G401 (cell line): ENCODE data around the gene LRGUK. TPM values are rescaled to one million over a fixed set of nuclear protein-coding genes. Genes with fewer than 3 reads are reported as not detected.
A peak's percentile ranks its signal among the peaks of the same experiment; 100 is the strongest.
"Not testable (repeated sequence)": the region's sequence is repeated elsewhere in the genome, so short reads cannot be mapped to it uniquely, and the experiment has no call there.

ENCODE experiments used
- DNase-seq: peaks from one replicate; pipeline ENCODE4 v3.0.0-alpha.2; 2015; ENCODE audit warnings: low spot score
- in situ Hi-C: cut with HindIII; loops from 2 replicates; pipeline ENCODE4 v1.10.0; 2016; ENCODE audit warnings: low sequenced_read_pairs, mixed read lengths
- total RNA-seq: library from RNA; depleted of rRNA; stranded (reverse); fragments of >200 nt; shearing (Covaris generic); gene quantifications from 2 replicates; pipeline ENCODE4 v1.2.3, GENCODE V29; 2014; rRNA removed

Gene LRGUK, protein sequence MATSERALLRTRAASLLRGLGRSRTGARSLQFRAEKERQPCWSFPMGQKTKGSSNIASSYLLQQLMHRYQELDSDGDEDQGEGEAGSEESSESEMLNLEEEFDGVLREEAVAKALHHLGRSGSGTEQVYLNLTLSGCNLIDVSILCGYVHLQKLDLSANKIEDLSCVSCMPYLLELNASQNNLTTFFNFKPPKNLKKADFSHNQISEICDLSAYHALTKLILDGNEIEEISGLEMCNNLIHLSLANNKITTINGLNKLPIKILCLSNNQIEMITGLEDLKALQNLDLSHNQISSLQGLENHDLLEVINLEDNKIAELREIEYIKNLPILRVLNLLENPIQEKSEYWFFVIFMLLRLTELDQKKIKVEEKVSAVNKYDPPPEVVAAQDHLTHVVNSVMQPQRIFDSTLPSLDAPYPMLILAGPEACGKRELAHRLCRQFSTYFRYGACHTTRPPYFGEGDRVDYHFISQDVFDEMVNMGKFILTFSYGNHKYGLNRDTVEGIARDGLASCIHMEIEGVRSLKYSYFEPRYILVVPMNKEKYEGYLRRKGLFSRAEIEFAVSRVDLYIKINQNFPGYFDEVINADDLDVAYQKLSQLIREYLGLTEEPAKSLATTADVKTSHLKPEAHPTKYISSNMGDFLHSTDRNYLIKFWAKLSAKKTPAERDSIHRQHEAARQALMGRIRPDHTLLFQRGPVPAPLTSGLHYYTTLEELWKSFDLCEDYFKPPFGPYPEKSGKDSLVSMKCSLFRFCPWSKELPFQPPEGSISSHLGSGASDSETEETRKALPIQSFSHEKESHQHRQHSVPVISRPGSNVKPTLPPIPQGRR
- total RNA-seq, result 0.43 TPM in 1 of 2 replicates, not detected in the other

DNA sequence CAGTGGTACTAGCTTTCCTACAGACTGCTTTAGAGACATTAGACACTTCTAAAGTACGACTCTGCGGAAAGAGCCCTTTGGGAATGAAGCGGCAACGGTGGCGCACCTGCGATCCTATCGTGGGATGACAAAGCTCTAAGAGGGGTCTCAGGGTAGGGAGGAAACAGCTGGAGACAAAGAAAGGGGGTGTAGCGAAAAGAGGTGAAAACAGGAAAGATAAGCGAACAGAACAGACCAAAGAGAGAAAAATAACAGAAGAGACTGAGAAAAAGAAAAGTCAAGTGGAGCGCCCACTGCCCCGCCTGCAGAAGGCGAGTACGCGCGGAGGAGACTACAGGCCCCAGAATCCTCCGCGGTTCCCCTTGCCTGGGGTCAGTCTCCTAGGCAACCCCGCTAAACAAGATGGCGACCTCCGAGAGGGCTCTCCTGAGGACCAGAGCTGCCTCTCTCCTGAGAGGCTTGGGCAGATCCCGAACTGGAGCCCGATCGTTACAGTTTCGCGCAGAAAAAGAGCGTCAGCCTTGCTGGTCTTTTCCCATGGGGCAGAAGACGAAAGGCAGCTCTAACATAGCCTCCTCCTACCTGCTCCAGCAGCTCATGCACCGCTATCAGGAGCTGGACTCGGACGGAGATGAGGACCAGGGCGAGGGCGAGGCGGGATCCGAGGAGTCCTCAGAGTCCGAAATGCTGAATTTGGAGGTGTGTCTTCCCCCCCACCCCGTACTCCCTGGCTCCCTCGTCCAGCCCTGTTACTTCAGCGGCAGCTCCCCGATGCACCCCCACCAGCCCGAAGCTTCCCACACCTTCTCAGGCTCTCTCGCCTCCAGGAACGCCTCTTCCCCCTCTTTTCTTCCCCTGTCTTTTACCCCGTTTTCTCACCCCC is at the start of gene LRGUK:
TSS of gene LRGUK (plus strand) at position 375 of the 883 bp plus-strand sequence. CDS start at position 403, 28 bp downstream.
- peak; percentile 87 for DNase-seq
- in situ Hi-C loops, result no loop called here

DNA sequence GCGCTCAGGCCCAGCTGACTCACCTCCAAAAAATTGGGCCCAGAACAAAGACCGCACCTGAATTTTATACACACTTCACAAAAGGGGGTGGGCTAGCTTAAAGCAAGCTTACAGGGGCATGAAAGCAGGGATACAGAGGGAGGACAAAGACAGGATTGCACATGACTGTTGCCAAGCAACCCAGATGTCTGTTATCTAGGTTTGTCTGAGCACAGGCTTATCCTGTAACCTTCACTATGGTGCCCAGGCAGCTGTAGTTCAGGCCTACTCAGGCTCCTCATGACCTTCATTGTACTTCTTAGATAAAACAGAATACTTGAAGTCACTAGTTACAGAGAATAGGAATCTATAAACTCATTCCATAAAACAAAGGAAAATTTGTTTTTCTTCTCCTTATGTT is 49.6 kb upstream of the LRGUK start:
- in situ Hi-C loops, result not testable (repeated sequence)

GRCh38 chr7:134078991-134079390 is 48.1 kb upstream of the LRGUK start:
- DNase-seq, result no peak
- in situ Hi-C loops, result no loop called here

More for the DNA sequence above, 49.6 kb upstream of the LRGUK start:
- not testable (repeated sequence) for DNase-seq

- in situ Hi-C loops, result no loop called here
These were observed 45.4 kb upstream of the LRGUK start for GRCh38 chr7:134081695-134082094.

DNA sequence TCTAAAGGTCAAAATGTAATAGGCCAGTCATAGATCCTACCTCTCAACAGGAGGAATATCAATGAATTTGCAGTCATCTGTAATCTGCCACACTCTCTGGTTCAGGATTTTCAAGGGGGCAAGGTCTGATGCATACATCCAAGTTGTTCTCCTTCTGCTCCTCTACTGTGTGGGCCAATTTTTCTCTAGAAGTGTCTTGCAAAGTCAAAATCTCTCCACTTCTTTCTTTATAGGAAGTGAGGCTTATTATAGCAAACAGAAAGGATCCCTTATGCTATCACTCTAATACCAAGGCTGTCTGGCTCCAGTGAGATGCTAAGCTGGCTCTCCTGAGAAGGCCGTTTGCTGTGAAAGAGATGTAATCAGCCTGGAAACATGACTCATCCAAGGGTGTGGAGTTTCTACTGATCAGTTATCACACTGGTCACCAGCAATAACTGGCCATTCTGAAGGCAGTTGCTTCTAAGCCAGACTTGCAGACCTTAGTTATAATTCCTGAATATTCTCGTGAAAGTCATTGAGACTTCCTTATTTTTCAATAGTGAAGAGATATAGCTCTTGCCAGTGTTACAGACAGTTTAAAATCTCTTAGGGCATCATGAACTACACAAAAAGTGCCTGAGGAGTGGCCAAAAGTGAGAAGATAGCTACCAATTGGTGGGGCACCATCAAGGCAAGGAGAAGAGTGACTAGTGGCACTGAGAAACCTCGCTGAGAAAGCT is 43.2 kb upstream of the LRGUK start:
- no peak for DNase-seq

More at GRCh38 chr7:134081695-134082094, 45.4 kb upstream of the LRGUK start:
- no peak for DNase-seq

GRCh38 chr7:134084488-134085144 is 42.5 kb upstream of the LRGUK start:
- in situ Hi-C loops, result no loop called here
- no peak for DNase-seq

More for the DNA sequence above, 43.2 kb upstream of the LRGUK start:
- in situ Hi-C loops, result no loop called here

DNA sequence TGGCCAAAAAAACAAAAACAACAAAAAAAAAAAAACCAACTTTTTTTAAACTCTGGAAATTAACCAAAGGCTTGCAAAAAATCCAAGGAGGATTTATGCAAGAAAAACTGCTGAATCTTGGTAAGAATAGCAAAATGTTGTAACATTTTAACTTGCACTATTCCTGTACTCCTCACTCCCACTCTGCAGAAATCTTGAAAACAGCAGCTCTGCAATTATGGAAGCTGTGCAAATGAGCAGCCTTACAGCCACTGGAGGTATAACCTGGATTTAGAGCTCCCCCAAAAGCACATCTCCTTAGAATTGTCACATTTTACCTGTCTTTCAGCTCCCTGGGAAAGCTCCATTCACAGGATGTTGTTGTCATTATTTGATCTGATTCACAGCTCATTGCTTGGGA is 41.8 kb upstream of the LRGUK start:
- in situ Hi-C loops, result no loop called here

GRCh38 chr7:134086998-134087735 is 40.0 kb upstream of the LRGUK start:
- DNase-seq, result no peak
- in situ Hi-C loops, result no loop called here

More for the DNA sequence above, 41.8 kb upstream of the LRGUK start:
- no peak for DNase-seq

DNA sequence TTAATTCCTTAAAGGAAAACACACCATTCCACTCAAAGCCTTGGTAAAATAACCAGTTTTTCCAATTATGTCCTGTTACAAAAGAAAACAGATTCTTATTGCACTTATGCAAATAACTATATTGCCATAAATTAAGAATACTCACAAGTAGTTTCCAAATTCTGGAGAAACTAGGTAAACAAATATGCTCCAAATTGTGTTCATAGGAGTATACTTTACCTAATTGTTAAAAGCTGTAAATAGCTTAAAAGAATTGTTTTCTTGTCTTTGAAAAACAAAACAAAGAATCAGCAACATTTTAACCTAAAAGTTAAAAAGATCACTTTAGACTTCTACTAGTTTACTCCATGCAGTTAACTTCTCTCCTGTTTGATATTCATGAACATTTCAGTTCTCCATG is 38.9 kb upstream of the LRGUK start:
- DNase-seq, result no peak
- in situ Hi-C loops, result no loop called here

DNA sequence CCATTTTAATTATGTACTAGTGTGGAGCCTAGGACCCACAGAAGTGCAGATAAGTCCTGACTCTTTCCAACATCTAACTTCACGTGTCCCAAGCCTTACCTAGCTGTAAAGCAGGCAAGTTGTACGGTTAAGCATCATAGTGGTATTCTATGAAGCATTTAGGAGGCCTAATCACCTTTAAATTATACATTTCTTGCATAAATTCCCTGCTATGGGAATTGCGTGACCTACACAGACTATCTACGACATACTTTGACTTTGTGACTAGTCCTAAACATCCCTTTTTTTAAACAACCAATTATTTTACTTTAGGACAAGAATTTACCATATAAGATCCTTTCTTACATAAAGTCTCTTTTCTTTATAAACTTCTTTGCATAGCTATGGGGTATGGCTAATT is 37.7 kb upstream of the LRGUK start:
- in situ Hi-C loops, result no loop called here
- no peak for DNase-seq

DNA sequence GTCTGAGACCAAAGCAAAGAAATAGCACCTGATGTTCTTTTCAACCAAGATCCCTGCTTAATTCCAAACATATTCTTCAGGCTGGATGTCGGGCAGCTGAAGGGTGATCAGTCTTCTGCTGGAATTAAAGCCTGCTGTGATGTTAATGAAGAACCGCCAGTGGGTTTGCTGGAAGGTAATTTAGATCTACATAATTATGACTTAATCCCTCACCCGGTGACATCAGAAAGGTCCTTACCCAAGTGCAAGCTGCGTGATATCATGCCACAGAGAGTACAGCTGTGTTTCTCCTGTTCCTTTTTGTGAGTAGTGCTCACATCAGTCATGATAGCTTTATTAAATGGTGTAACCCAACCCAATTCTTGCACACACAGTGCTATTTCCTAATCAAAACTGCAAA is 29.1 kb upstream of the LRGUK start:
- in situ Hi-C loops, result no loop called here

GRCh38 chr7:134101716-134102115 is 25.4 kb upstream of the LRGUK start:
- in situ Hi-C loops, result no loop called here
- DNase-seq, result no peak

More for the DNA sequence above, 29.1 kb upstream of the LRGUK start:
- no peak for DNase-seq

GRCh38 chr7:134104166-134104565 is 23.0 kb upstream of the LRGUK start:
- no peak for DNase-seq
- in situ Hi-C loops, result no loop called here

DNA sequence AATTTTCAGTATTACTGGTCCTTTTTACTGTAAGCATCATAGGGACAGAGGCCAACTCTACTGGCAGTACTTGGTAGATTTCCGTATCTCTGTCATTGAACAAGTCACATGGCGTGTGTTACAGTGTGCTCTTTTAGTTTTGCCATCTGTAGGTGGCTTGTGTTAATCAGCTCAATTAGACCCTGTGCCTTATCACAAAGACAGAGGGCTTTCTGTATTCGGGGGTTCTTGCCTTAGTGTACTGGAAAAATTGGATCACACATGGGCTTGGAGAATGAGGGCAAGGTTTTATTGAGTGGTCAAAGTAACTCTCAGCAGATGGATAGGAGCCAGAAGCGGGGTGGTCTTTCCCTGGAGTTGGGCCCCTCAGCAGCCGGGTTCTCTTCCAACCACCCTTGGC is 21.3 kb upstream of the LRGUK start:
- DNase-seq, result no peak
- in situ Hi-C loops, result no loop called here

DNA sequence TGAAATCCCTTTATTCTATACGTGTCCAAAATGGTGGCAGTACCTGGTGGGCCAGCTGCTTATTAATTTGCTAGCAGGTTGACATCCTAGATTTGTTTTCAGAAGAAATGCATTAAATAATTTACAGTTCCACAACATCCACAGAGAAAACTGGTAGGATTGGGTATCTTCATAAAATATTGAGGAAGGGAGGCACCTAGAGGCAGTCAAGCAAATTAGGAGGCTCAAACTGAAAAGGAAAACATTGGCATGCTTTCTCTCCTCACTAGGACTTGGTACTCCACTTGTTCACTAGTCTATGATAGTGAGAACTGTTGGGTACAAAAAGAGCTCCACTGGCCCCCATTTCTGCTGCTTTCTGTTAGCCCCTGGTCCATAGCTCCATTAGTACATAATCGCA is 18.3 kb upstream of the LRGUK start:
- in situ Hi-C loops, result no loop called here
- peak; percentile 18 for DNase-seq

- no peak for DNase-seq
- in situ Hi-C loops, result no loop called here
These were observed 13.5 kb upstream of the LRGUK start for GRCh38 chr7:134113655-134114054.

DNA sequence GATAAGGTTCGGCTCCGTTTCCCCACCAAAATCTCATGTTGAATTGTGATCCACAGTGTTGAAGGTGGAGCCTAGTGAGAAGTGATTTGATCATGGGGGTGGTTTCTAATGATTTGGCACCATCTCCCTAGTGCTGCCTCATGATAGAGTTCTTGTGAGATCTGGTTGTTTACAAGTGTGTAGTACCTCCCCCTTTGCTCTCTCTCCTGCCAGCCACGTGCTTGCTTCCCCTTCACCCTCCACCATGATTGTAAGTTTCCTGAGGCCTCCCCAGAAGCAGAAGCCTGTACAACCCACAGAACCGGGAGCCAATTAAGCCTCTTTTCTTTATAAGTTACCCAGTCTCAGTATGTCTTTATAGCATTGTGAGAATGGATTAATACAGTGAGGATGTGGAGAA is 12.1 kb upstream of the LRGUK start:
- in situ Hi-C loops, result no loop called here

More for the DNA sequence above, 12.1 kb upstream of the LRGUK start:
- no peak for DNase-seq
